ENCODE measurements around the gene CTNNA2.

Gene CTNNA2

GRCh38 chr2:79711098-79711497 is 198.2 kb downstream of the CTNNA2 start:
- H4K20me1 ChIP-seq (ENCODE audit: insufficient read depth, low read length), result no peaks in the 10 kb centered on the region
- H3K9ac ChIP-seq (ENCODE audit: low read depth, low read length), result no peak overlapping the region
- H3K36me3 ChIP-seq (ENCODE audit: insufficient read depth, low read length), result no peaks in the 10 kb centered on the region
- DNase-seq (no peak), ATAC-seq (ENCODE audit: insufficient read depth, low read depth) (no peak)
- no peaks in the 10 kb centered on the region for H3K9me3 ChIP-seq (ENCODE audit: insufficient read depth, low read length, severe bottlenecking)
- no peak overlapping the region for H3K4me3 ChIP-seq (ENCODE audit: low read depth in 1 of 2, low read length in 2 of 2)
- H3K4me1 ChIP-seq (ENCODE audit: insufficient read depth, low read length), result no peaks in the 10 kb centered on the region
- no peaks in the 10 kb centered on the region for H3K27me3 ChIP-seq (ENCODE audit: insufficient read depth, low read length, poor library complexity)
- no peak for TF ChIP-seq EZH2 (IDR thresholded peaks at IDR 0.05; ENCODE audit: borderline replicate concordance, low read depth, low read length, severe bottlenecking)
- TF ChIP-seq, protein P1, sequence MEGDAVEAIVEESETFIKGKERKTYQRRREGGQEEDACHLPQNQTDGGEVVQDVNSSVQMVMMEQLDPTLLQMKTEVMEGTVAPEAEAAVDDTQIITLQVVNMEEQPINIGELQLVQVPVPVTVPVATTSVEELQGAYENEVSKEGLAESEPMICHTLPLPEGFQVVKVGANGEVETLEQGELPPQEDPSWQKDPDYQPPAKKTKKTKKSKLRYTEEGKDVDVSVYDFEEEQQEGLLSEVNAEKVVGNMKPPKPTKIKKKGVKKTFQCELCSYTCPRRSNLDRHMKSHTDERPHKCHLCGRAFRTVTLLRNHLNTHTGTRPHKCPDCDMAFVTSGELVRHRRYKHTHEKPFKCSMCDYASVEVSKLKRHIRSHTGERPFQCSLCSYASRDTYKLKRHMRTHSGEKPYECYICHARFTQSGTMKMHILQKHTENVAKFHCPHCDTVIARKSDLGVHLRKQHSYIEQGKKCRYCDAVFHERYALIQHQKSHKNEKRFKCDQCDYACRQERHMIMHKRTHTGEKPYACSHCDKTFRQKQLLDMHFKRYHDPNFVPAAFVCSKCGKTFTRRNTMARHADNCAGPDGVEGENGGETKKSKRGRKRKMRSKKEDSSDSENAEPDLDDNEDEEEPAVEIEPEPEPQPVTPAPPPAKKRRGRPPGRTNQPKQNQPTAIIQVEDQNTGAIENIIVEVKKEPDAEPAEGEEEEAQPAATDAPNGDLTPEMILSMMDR (IDR thresholded peaks at IDR 0.05; ENCODE audit: borderline replicate concordance, extremely low read depth, low read length, poor library complexity, severe bottlenecking), result no peak
- H2AFZ ChIP-seq (ENCODE audit: low read depth, low read length), result no peak overlapping the region
- H3K4me2 ChIP-seq (ENCODE audit: insufficient read depth, low read length), result no peak overlapping the region
- no peak overlapping the region for H3K27ac ChIP-seq (ENCODE audit: low read length)
- H3K79me2 ChIP-seq (ENCODE audit: insufficient read depth, low read length), result no peaks in the 10 kb centered on the region

DNA sequence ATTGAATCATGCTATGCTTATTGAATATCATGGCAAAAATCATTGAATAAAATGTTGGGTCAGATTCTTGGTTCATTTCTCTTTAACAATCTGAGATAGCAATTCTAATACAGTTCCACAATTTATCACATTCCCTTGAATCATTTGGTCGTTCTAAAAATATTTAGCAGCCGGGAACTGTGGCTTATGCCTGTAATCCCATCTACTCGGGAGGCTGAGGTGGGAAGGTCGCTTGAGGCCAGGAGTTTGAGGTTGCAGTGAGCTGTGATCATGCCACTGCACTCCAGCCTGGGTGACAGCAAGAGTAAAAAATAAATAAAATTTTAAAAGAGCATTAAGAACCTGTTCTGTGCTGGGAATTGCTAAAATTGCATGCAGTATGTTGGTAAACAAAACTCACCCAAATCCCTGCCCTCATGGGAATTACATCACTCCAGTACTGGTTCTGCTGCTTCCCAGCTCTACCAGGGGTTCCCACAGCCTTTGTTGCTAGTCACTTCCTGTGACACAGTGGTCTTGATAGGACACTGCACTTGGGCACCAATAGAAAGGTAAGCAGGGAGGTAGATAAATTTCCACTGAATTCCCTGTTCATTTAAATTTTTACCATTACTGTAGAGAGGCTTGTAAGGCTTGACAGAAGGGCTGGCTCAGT is 200.4 kb downstream of the CTNNA2 start:
- no peaks in the 10 kb centered on the region for H4K20me1 ChIP-seq (ENCODE audit: insufficient read depth, low read length)
- no peaks in the 10 kb centered on the region for H3K36me3 ChIP-seq (ENCODE audit: insufficient read depth, low read length)
- DNase-seq (no peak), ATAC-seq (ENCODE audit: insufficient read depth, low read depth) (no peak)
- H3K27ac ChIP-seq (ENCODE audit: low read length), result no peak overlapping the region
- H3K27me3 ChIP-seq (ENCODE audit: insufficient read depth, low read length, poor library complexity), result no peaks in the 10 kb centered on the region
- TF ChIP-seq, protein P1 (IDR thresholded peaks at IDR 0.05; ENCODE audit: borderline replicate concordance, extremely low read depth, low read length, poor library complexity, severe bottlenecking), result no peak
- no peak for TF ChIP-seq EZH2 (IDR thresholded peaks at IDR 0.05; ENCODE audit: borderline replicate concordance, low read depth, low read length, severe bottlenecking)
- H3K79me2 ChIP-seq (ENCODE audit: insufficient read depth, low read length), result no peaks in the 10 kb centered on the region
- H3K9me3 ChIP-seq (ENCODE audit: insufficient read depth, low read length, severe bottlenecking), result no peaks in the 10 kb centered on the region
- no peaks in the 10 kb centered on the region for H3K4me1 ChIP-seq (ENCODE audit: insufficient read depth, low read length)
- no peak overlapping the region for H2AFZ ChIP-seq (ENCODE audit: low read depth, low read length)
- H3K9ac ChIP-seq (ENCODE audit: low read depth, low read length), result no peak overlapping the region
- H3K4me3 ChIP-seq (ENCODE audit: low read depth in 1 of 2, low read length in 2 of 2), result no peak overlapping the region
- no peak overlapping the region for H3K4me2 ChIP-seq (ENCODE audit: insufficient read depth, low read length)

DNA sequence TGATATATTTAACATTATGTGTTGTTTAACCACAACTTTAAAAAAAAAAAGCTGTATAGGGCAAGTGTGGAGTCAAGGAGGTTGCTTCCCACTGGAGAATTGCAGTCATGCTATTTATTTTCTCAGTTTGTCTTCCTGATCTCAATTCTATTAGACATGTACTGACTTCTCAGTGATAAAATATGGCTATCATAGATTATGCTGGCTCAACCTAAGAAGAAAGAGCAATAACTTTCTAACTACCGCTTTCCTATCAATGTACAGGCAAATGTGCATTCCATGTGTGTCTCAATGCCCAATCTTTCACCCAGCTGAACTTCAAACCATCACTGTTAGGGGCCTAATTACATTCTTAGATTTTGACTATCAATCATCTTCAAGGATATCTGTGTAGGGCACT is 201.4 kb downstream of the CTNNA2 start:
- Histone ChIP-seq H4K20me1 (ENCODE audit: insufficient read depth, low read length) (no peaks in the 10 kb centered on the region), H3K27me3 (ENCODE audit: insufficient read depth, low read length, poor library complexity) (no peaks in the 10 kb centered on the region), H3K4me3 (ENCODE audit: low read depth in 1 of 2, low read length in 2 of 2) (no peak overlapping the region), H3K36me3 (ENCODE audit: insufficient read depth, low read length) (no peaks in the 10 kb centered on the region), H2AFZ (ENCODE audit: low read depth, low read length) (no peak overlapping the region), H3K4me2 (ENCODE audit: insufficient read depth, low read length) (no peak overlapping the region), H3K79me2 (ENCODE audit: insufficient read depth, low read length) (no peaks in the 10 kb centered on the region), H3K27ac (ENCODE audit: low read length) (no peak overlapping the region), H3K9ac (ENCODE audit: low read depth, low read length) (no peak overlapping the region), H3K4me1 (ENCODE audit: insufficient read depth, low read length) (no peaks in the 10 kb centered on the region), H3K9me3 (ENCODE audit: insufficient read depth, low read length, severe bottlenecking) (no peaks in the 10 kb centered on the region)
- DNase-seq, result no peak
- ATAC-seq (ENCODE audit: insufficient read depth, low read depth), result no peak
- no peak for TF ChIP-seq EZH2 (IDR thresholded peaks at IDR 0.05; ENCODE audit: borderline replicate concordance, low read depth, low read length, severe bottlenecking)
- TF ChIP-seq, protein P1 (IDR thresholded peaks at IDR 0.05; ENCODE audit: borderline replicate concordance, extremely low read depth, low read length, poor library complexity, severe bottlenecking), result no peak
